MM.1S (cell line): Measurements from ENCODE around the gene RBM46.

Experiments used
- CTCF ChIP-seq: fragments of 300-600 bp; sonication (generic); IDR thresholded peaks from 2 replicates; pipeline ENCODE4 v1.5.1; 2016; ENCODE audit warnings: antibody characterized with exemption, low read length, mixed read lengths
- EZH2 ChIP-seq: fragments of 300-600 bp; sonication (generic); optimal IDR thresholded peaks from 2 replicates; pipeline ENCODE3; 2017; ENCODE audit warnings: low read depth, mild to moderate bottlenecking, antibody characterized with exemption, low read length, mixed read lengths

GRCh38 chr4:154838694-154839093, 57.6 kb downstream of the RBM46 start:
- TF ChIP-seq EZH2 (no peak), CTCF (no peak)
